IMR-90 (cell line): ENCODE data around the gene ITGA3.

Source experiments
- CTCF ChIP-seq: conservative IDR thresholded peaks from 2 replicates; pipeline ENCODE4 v1.5.1; 2012; ENCODE audit warnings: mild to moderate bottlenecking, low read depth, low read length, improper control_type of control experiment
- MAZ ChIP-seq: IDR thresholded peaks from 2 replicates; pipeline ENCODE4 v1.6.1; 2012; ENCODE audit warnings: low read depth, mild to moderate bottlenecking, low read length, improper control_type of control experiment, moderate library complexity, borderline replicate concordance
- POLR2A ChIP-seq: IDR thresholded peaks from 2 replicates; pipeline ENCODE4 v1.6.1; 2012; ENCODE audit warnings: mild to moderate bottlenecking, low read depth, low read length
- RFX5 ChIP-seq: IDR thresholded peaks from 2 replicates; pipeline ENCODE4 v1.8.0; 2012; ENCODE audit warnings: low read depth, mild to moderate bottlenecking, low read length, moderate library complexity
- TF ChIP-seq, protein P1 (sequence below): fragments of 150-350 bp; IDR thresholded peaks from 2 replicates; pipeline ENCODE4 v1.6.1; 2017; ENCODE audit warnings: mild to moderate bottlenecking, antibody characterized with exemption, low read length, low read depth
- TF ChIP-seq, protein P2 (sequence below): fragments of 150-350 bp; IDR thresholded peaks from 2 replicates; pipeline ENCODE4 v1.6.1; 2016; ENCODE audit warnings: low read depth, mild to moderate bottlenecking, low read length, moderate library complexity, borderline replicate concordance

DNA sequence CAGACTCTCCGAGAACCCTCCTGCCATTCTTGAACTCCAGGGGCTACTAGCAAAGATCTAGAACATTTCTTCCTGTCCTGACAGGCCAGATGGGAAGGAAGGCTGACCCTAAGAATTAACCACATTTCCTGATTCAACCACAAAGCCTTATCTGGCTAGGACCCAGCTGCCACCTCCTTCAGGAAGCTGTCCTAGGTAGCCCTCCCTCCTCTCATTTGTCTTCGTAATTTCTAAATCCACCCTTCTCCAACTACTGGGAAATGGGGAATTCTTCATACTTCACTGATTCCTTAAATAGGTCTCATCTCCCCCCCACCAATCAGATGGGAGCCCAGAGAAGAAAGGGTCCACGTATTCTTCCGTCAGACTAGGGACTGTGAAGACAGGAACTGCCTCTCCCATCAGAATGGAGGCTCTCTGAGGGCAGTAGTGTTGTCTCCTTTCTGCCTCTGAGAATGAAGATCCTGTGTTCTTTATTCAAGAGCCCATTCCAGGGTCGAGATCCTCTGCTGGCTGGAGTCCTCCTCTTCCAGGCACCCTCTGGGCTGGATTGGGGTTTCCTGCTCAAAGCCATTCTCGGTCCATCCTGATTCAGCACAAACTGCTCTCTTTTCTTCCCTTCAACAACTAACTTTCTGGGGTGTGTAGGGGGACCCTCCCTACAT is 71.9 kb downstream of the ITGA3 start:
- TF ChIP-seq, protein P1, sequence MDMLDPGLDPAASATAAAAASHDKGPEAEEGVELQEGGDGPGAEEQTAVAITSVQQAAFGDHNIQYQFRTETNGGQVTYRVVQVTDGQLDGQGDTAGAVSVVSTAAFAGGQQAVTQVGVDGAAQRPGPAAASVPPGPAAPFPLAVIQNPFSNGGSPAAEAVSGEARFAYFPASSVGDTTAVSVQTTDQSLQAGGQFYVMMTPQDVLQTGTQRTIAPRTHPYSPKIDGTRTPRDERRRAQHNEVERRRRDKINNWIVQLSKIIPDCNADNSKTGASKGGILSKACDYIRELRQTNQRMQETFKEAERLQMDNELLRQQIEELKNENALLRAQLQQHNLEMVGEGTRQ = no peak
- TF ChIP-seq CTCF (no peak), MAZ (no peak), POLR2A (no peak), RFX5 (no peak)
- TF ChIP-seq, protein P2, sequence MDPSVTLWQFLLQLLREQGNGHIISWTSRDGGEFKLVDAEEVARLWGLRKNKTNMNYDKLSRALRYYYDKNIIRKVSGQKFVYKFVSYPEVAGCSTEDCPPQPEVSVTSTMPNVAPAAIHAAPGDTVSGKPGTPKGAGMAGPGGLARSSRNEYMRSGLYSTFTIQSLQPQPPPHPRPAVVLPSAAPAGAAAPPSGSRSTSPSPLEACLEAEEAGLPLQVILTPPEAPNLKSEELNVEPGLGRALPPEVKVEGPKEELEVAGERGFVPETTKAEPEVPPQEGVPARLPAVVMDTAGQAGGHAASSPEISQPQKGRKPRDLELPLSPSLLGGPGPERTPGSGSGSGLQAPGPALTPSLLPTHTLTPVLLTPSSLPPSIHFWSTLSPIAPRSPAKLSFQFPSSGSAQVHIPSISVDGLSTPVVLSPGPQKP = no peak
